Uterus (tissue), 2 donors: Measurements from ENCODE around the gene UBE2D2.

Experiments
- CTCF ChIP-seq, 4 experiments: fragments of 200-600 bp in 2 of 4; fragments of 450-650 bp in 2 of 4; sonication (generic) in 2 of 4; IDR thresholded peaks; one replicate each; pipeline ENCODE4 v1.5.1; 2016 to 2019; ENCODE audit warnings: antibody characterized with exemption in 4 of 4, mild to moderate bottlenecking in 2 of 4, moderate library complexity in 1 of 4
- POLR2A ChIP-seq, 2 donors: fragments of 450-650 bp; IDR thresholded peaks; one replicate each; pipeline ENCODE4 v1.6.1; 2016; ENCODE audit warnings: antibody characterized with exemption in 2 of 2, mild to moderate bottlenecking in 1 of 2, moderate library complexity in 1 of 2

GRCh38 chr5:139635606-139636206 lies 74.6 kb downstream of the UBE2D2 start:
- peak; percentile 47 to 78 (median 55) for TF ChIP-seq CTCF (IDR thresholded peaks at IDR 0.05)
- no peak for TF ChIP-seq POLR2A (IDR thresholded peaks at IDR 0.05)
